Activated CD8-positive, alpha-beta T cell treated with anti-CD3 and anti-CD28 coated beads for 36 hours (primary cell): ENCODE measurements around the gene KRT12. TPM values are rescaled to one million over a fixed set of nuclear protein-coding genes. Genes with fewer than 3 reads are reported as not detected.

Experiments used
- ATAC-seq: fragments of 200-7000 bp; cut with Tn5 transposase; one replicate; pipeline ENCODE4 v1.10.0; 2021; ENCODE audit warnings: mild to moderate bottlenecking, moderate library complexity
- CTCF ChIA-PET: fragments of 350-600 bp; sonication (Branson Sonifier 250); formaldehyde crosslinking; loops from one replicate; lab custom pipeline; 2021; ENCODE audit warnings: antibody characterized with exemption; lab: Charles Lee
- POLR2A ChIA-PET: fragments of 350-600 bp; sonication (Branson Sonifier 250); formaldehyde crosslinking; loops from one replicate; lab custom pipeline; 2021; ENCODE audit warnings: antibody characterized with exemption; lab: Charles Lee
- DNase-seq: peaks from one replicate; pipeline ENCODE4 v3.0.0-alpha.2; 2020
- H3K27ac Mint-ChIP-seq: one replicate; pipeline ENCODE4 v1.8.0; 2021; ENCODE audit warnings: mild to moderate bottlenecking, mixed read lengths
- H3K27me3 Mint-ChIP-seq: one replicate; pipeline ENCODE4 v1.8.0; 2021; ENCODE audit warnings: mixed read lengths
- H3K36me3 Mint-ChIP-seq: one replicate; pipeline ENCODE4 v1.8.0; 2021; ENCODE audit warnings: low read depth, mixed read lengths
- H3K4me1 Mint-ChIP-seq: one replicate; pipeline ENCODE4 v1.8.0; 2021; ENCODE audit warnings: low read depth, mixed read lengths
- H3K4me3 Mint-ChIP-seq: one replicate; pipeline ENCODE4 v1.8.0; 2021; ENCODE audit warnings: mild to moderate bottlenecking, moderate library complexity, mixed read lengths
- H3K9me3 Mint-ChIP-seq: one replicate; pipeline ENCODE4 v1.8.0; 2021; ENCODE audit warnings: mixed read lengths
- CTCF ChIP-seq: fragments of 200-600 bp; IDR thresholded peaks from one replicate; pipeline ENCODE4 v1.8.0; 2022; ENCODE audit warnings: antibody characterized with exemption, mild to moderate bottlenecking
- intact Hi-C: fragments of 100-400 bp; cut with micrococcal nuclease; formaldehyde crosslinking; loops from one replicate; pipeline ENCODE4 v1.10.0; 2022
- total RNA-seq, 2 experiments: library from RNA; stranded (reverse); gene quantifications; one replicate each; pipeline ENCODE4 v1.2.3, GENCODE V29; 2021

The KRT12 gene
- total RNA-seq, 2 experiments from 2014 or later: not detected

- ATAC-seq (no peak), DNase-seq (no peak)
- CTCF ChIA-PET: interaction anchor here (1.4 kb wide), 1 partner anchor 19 kb away, joined by 3 read pairs; no protein-coding TSS in a partner anchor
- POLR2A ChIA-PET: no interaction called here
- Mint-ChIP-seq H3K4me3 (no peak overlapping the region), H3K4me1 (no peaks in the 10 kb centered on the region), H3K36me3 (no peaks in the 10 kb centered on the region), H3K27ac (no peak overlapping the region), H3K27me3 (peaks cover 25% of the 10 kb centered on the region), H3K9me3 (no peaks in the 10 kb centered on the region)
- intact Hi-C loops: no loop called here
- TF ChIP-seq CTCF: no peak
Measured at GRCh38 chr17:40844671-40845107, 22.3 kb downstream of the KRT12 start.

GRCh38 chr17:40843242-40843641 lies 23.8 kb downstream of the KRT12 start:
- intact Hi-C loops: no loop called here
- ChIA-PET POLR2A (interaction anchor here (0.7 kb wide), 1 partner anchor 20 kb away, joined by 3 read pairs; no protein-coding TSS in a partner anchor), CTCF (interaction anchor here (0.7 to 1.1 kb wide), 2 partner anchors 14 to 820 kb away, joined by 3 to 6 read pairs; no protein-coding TSS in a partner anchor)
- H3K4me1 Mint-ChIP-seq: no peaks in the 10 kb centered on the region
- no peak for TF ChIP-seq CTCF
- DNase-seq (no peak), ATAC-seq (no peak)
- H3K36me3 Mint-ChIP-seq: no peaks in the 10 kb centered on the region
- H3K27ac Mint-ChIP-seq: no peak overlapping the region
- no peaks in the 10 kb centered on the region for H3K9me3 Mint-ChIP-seq
- H3K27me3 Mint-ChIP-seq: peaks cover 22% of the 10 kb centered on the region
- no peak overlapping the region for H3K4me3 Mint-ChIP-seq

GRCh38 chr17:40841246-40841645 lies 25.8 kb downstream of the KRT12 start:
- Mint-ChIP-seq H3K27me3 (peaks cover 20% of the 10 kb centered on the region), H3K27ac (no peak overlapping the region), H3K4me3 (no peak overlapping the region), H3K4me1 (no peaks in the 10 kb centered on the region), H3K36me3 (no peaks in the 10 kb centered on the region), H3K9me3 (no peaks in the 10 kb centered on the region)
- ATAC-seq (no peak), DNase-seq (no peak)
- ChIA-PET POLR2A (no interaction called here), CTCF (no interaction called here)
- intact Hi-C loops: no loop called here
- no peak for TF ChIP-seq CTCF

GRCh38 chr17:40839194-40839593 lies 27.8 kb downstream of the KRT12 start:
- CTCF ChIA-PET: interaction anchor here (1.0 to 1.1 kb wide), 2 partner anchors 11 to 14 kb away, joined by 3 read pairs; no protein-coding TSS in a partner anchor
- no peak for TF ChIP-seq CTCF
- no peaks in the 10 kb centered on the region for H3K4me1 Mint-ChIP-seq
- H3K36me3 Mint-ChIP-seq: peaks cover 4% of the 10 kb centered on the region
- H3K27ac Mint-ChIP-seq: no peak overlapping the region
- peaks cover 5% of the 10 kb centered on the region for H3K27me3 Mint-ChIP-seq
- intact Hi-C loops: no loop called here
- no peaks in the 10 kb centered on the region for H3K9me3 Mint-ChIP-seq
- no peak for ATAC-seq
- H3K4me3 Mint-ChIP-seq: no peak overlapping the region
- no peak for DNase-seq
- POLR2A ChIA-PET: no interaction called here

- ChIA-PET CTCF (no interaction called here), POLR2A (interaction anchor here (1.1 kb wide), 1 partner anchor 188 kb away, joined by 4 read pairs; no protein-coding TSS in a partner anchor)
- Mint-ChIP-seq H3K27ac (no peak overlapping the region), H3K36me3 (peaks cover 4% of the 10 kb centered on the region), H3K9me3 (no peaks in the 10 kb centered on the region), H3K27me3 (no peaks in the 10 kb centered on the region), H3K4me1 (peaks cover 4% of the 10 kb centered on the region), H3K4me3 (no peak overlapping the region)
- intact Hi-C loops: no loop called here
- ATAC-seq (no peak), DNase-seq (no peak)
- TF ChIP-seq CTCF: no peak
Measured at GRCh38 chr17:40836020-40836419, 31.0 kb downstream of the KRT12 start.
